Naive thymus-derived CD4-positive, alpha-beta T cell (primary cell): ENCODE results near the gene ZSCAN10. TPM values are rescaled to one million over a fixed set of nuclear protein-coding genes. Genes with fewer than 3 reads are reported as not detected.

Source experiments
- ATAC-seq: fragments of 150-1000 bp; cut with Tn5 transposase; 2 replicates; pipeline ENCODE4 v1.10.0; 2021; ENCODE audit warnings: mild to moderate bottlenecking, moderate library complexity
- CTCF ChIA-PET: fragments of 350-600 bp; sonication (Branson Sonifier 250); formaldehyde crosslinking; loops from one replicate; lab custom pipeline; 2021; ENCODE audit warnings: antibody characterized with exemption; lab: Charles Lee
- POLR2A ChIA-PET: fragments of 350-600 bp; sonication (Branson Sonifier 250); formaldehyde crosslinking; loops from one replicate; lab custom pipeline; 2021; ENCODE audit warnings: antibody characterized with exemption, inconsistent platforms; lab: Charles Lee
- DNase-seq, 9 donors: peaks; one replicate each; pipeline versions ENCODE4 v3.0.0 to v3.0.0-alpha.2; 2020 to 2022; ENCODE audit warnings: mixed read lengths in 1 of 9
- H3K27ac ChIP-seq: one replicate; pipeline ENCODE4 v1.7.0; 2013; ENCODE audit warnings: mild to moderate bottlenecking, low read depth, low read length, moderate library complexity
- H3K27me3 ChIP-seq, 2 donors: one replicate each; pipeline ENCODE4 v1.7.0; 2013; ENCODE audit warnings: low read length in 2 of 2, mild to moderate bottlenecking in 2 of 2, moderate library complexity in 2 of 2; ENCODE audit not compliant: control insufficient read depth in 2 of 2, insufficient read depth in 2 of 2
- H3K36me3 ChIP-seq, 3 experiments: 1 replicate in 2 of 3; 2 replicates in 1 of 3; pipeline ENCODE4 v1.7.0; 2013; ENCODE audit warnings: low read length in 3 of 3, mild to moderate bottlenecking in 3 of 3, moderate library complexity in 1 of 3; ENCODE audit not compliant: insufficient read depth in 3 of 3, control insufficient read depth in 2 of 3
- H3K4me1 ChIP-seq, 2 donors: one replicate each; pipeline ENCODE4 v1.7.0; 2013; ENCODE audit warnings: low read length in 2 of 2, mild to moderate bottlenecking in 2 of 2, moderate library complexity in 1 of 2; ENCODE audit not compliant: control insufficient read depth in 2 of 2, insufficient read depth in 2 of 2
- H3K4me3 ChIP-seq: 2 replicates; pipeline ENCODE4 v1.7.0; 2013; ENCODE audit warnings: mild to moderate bottlenecking, low read length
- H3K9me3 ChIP-seq, 3 experiments: 1 replicate in 2 of 3; 2 replicates in 1 of 3; pipeline ENCODE4 v1.7.0; 2013; ENCODE audit warnings: low read length in 3 of 3; ENCODE audit not compliant: control insufficient read depth in 2 of 3
- H3K27ac Mint-ChIP-seq, 9 donors: one replicate each; pipeline ENCODE4 v1.8.0; 2020 to 2022; ENCODE audit warnings: mixed read lengths in 9 of 9, mild to moderate bottlenecking in 8 of 9, moderate library complexity in 5 of 9, inconsistent platforms in 2 of 9
- H3K27me3 Mint-ChIP-seq, 5 donors: one replicate each; pipeline ENCODE4 v1.8.0; 2021 to 2022; ENCODE audit warnings: mixed read lengths in 5 of 5, mild to moderate bottlenecking in 1 of 5
- H3K36me3 Mint-ChIP-seq, 5 donors: one replicate each; pipeline ENCODE4 v1.8.0; 2020 to 2022; ENCODE audit warnings: mixed read lengths in 5 of 5, mild to moderate bottlenecking in 3 of 5, inconsistent platforms in 1 of 5
- H3K4me1 Mint-ChIP-seq, 7 donors: one replicate each; pipeline ENCODE4 v1.8.0; 2020 to 2022; ENCODE audit warnings: mixed read lengths in 7 of 7, mild to moderate bottlenecking in 3 of 7, inconsistent platforms in 1 of 7
- H3K4me3 Mint-ChIP-seq, 10 donors: one replicate each; pipeline ENCODE4 v1.8.0; 2020 to 2022; ENCODE audit warnings: mild to moderate bottlenecking in 10 of 10, mixed read lengths in 10 of 10, moderate library complexity in 6 of 10, inconsistent platforms in 2 of 10
- H3K9me3 Mint-ChIP-seq, 11 donors: one replicate each; pipeline ENCODE4 v1.8.0; 2020 to 2022; ENCODE audit warnings: mixed read lengths in 11 of 11, mild to moderate bottlenecking in 4 of 11, inconsistent platforms in 1 of 11, moderate library complexity in 1 of 11
- intact Hi-C, 2 donors: fragments of 100-400 bp; cut with micrococcal nuclease; formaldehyde crosslinking; loops; one replicate each; pipeline ENCODE4 v1.15.1; 2023
- polyA plus RNA-seq, 2 donors: library from polyadenylated mRNA; unstranded; fragments of 300-500 nt; fragmentation: Illumina TruSeq; gene quantifications; one replicate each; pipeline ENCODE4 v1.2.3, GENCODE V29; 2021
- total RNA-seq, 6 experiments: library from RNA in 5 of 6; stranded (reverse) in 5 of 6; gene quantifications; 1 replicate in 5 of 6; 2 replicates in 1 of 6; pipeline ENCODE4 v1.2.3 and lab custom pipeline; 2021 to 2026

The ZSCAN10 gene
- total and polyA plus RNA-seq, 7 experiments from 2014 or later = 0.22 to 0.61 (median 0.32) TPM; not detected in 3

- Histone ChIP-seq H3K27ac (no peak overlapping the region), H3K9me3 (no peaks in the 10 kb centered on the region), H3K4me1 (peaks cover 0 to 5% of the 10 kb centered on the region in 2 donors), H3K36me3 (peaks cover 0 to 27% (median 0%) of the 10 kb centered on the region in 3 experiments), H3K27me3 (no peaks in the 10 kb centered on the region), H3K4me3 (no peak overlapping the region)
- H3K36me3 Mint-ChIP-seq = peaks cover 4 to 14% (median 5%) of the 10 kb centered on the region in 5 donors
- CTCF ChIA-PET = no interaction called here
- POLR2A ChIA-PET = interaction anchor here (0.8 to 8.0 kb wide), 2 partner anchors 11 to 432 kb away, joined by 3 to 91 read pairs; partner anchors contain the start of genes NLRC3 and ZNF213
- DNase-seq = no peak
- no peak for ATAC-seq
- H3K4me1 Mint-ChIP-seq = peaks cover 3 to 13% (median 5%) of the 10 kb centered on the region in 7 donors
- no peak overlapping the region for H3K4me3 Mint-ChIP-seq
- H3K9me3 Mint-ChIP-seq = no peaks in the 10 kb centered on the region
- peak overlapping the region in 1 of 9 donors; percentile 29 for H3K27ac Mint-ChIP-seq
- intact Hi-C loops = no loop called here
- no peaks in the 10 kb centered on the region for H3K27me3 Mint-ChIP-seq
Observed at GRCh38 chr16:3145151-3145550, 46.1 kb upstream of the ZSCAN10 start.

- peaks cover 4 to 14% (median 5%) of the 10 kb centered on the region in 5 donors for H3K36me3 Mint-ChIP-seq
- Histone ChIP-seq H3K36me3 (peaks cover 0 to 28% (median 0%) of the 10 kb centered on the region in 3 experiments), H3K27me3 (no peaks in the 10 kb centered on the region), H3K4me1 (no peaks in the 10 kb centered on the region), H3K9me3 (no peaks in the 10 kb centered on the region), H3K4me3 (no peak overlapping the region), H3K27ac (no peak overlapping the region)
- H3K9me3 Mint-ChIP-seq = no peaks in the 10 kb centered on the region
- no peak overlapping the region for H3K27ac Mint-ChIP-seq
- ATAC-seq (no peak), DNase-seq (no peak)
- intact Hi-C loops = no loop called here
- no peak overlapping the region for H3K4me3 Mint-ChIP-seq
- H3K4me1 Mint-ChIP-seq = peaks cover 3 to 8% (median 5%) of the 10 kb centered on the region in 7 donors
- POLR2A ChIA-PET = interaction anchor here (0.8 to 1.6 kb wide), 2 partner anchors 14 to 432 kb away, joined by 3 read pairs; partner anchors contain the start of gene NLRC3
- CTCF ChIA-PET = interaction anchor here (1.1 kb wide), 1 partner anchor 10 kb away, joined by 3 read pairs; the partner anchor contains the start of gene ZNF213
- no peaks in the 10 kb centered on the region for H3K27me3 Mint-ChIP-seq
Observed at GRCh38 chr16:3144321-3144983, 45.4 kb upstream of the ZSCAN10 start.

- Mint-ChIP-seq H3K27ac (no peak overlapping the region), H3K9me3 (no peaks in the 10 kb centered on the region)
- DNase-seq = no peak
Observed at GRCh38 chr16:3143598-3144320, 44.7 kb upstream of the ZSCAN10 start.

GRCh38 chr16:3143189-3143588, 44.1 kb upstream of the ZSCAN10 start:
- intact Hi-C loops = no loop called here
- ChIA-PET POLR2A (interaction anchor here (1.6 kb wide), 1 partner anchor 15 kb away, joined by 3 read pairs; no protein-coding TSS in a partner anchor), CTCF (no interaction called here)
- Mint-ChIP-seq H3K27me3 (no peaks in the 10 kb centered on the region), H3K36me3 (peaks cover 4 to 19% (median 8%) of the 10 kb centered on the region in 5 donors), H3K27ac (no peak overlapping the region), H3K9me3 (no peaks in the 10 kb centered on the region), H3K4me1 (peaks cover 0 to 4% (median 0%) of the 10 kb centered on the region in 7 donors), H3K4me3 (no peak overlapping the region)
- H3K36me3 ChIP-seq = peaks cover 0 to 41% (median 0%) of the 10 kb centered on the region in 3 experiments
- H3K27ac ChIP-seq = no peak overlapping the region
- no peak for DNase-seq
- no peak for ATAC-seq
- H3K4me3 ChIP-seq = no peak overlapping the region
- H3K27me3 ChIP-seq = no peaks in the 10 kb centered on the region
- H3K9me3 ChIP-seq = no peaks in the 10 kb centered on the region
- no peaks in the 10 kb centered on the region for H3K4me1 ChIP-seq

More at GRCh38 chr16:3143598-3144320, 44.7 kb upstream of the ZSCAN10 start:
- no peak for ATAC-seq
- Histone ChIP-seq H3K4me3 (no peak overlapping the region), H3K9me3 (no peaks in the 10 kb centered on the region), H3K27me3 (no peaks in the 10 kb centered on the region), H3K4me1 (no peaks in the 10 kb centered on the region), H3K27ac (no peak overlapping the region), H3K36me3 (peaks cover 0 to 35% (median 0%) of the 10 kb centered on the region in 3 experiments)
- ChIA-PET POLR2A (interaction anchor here (1.6 kb wide), 1 partner anchor 14 kb away, joined by 3 read pairs; no protein-coding TSS in a partner anchor), CTCF (interaction anchor here (0.6 to 1.1 kb wide), 2 partner anchors 9 to 16 kb away, joined by 3 read pairs; partner anchors contain the start of gene ZNF213)
- Mint-ChIP-seq H3K4me1 (peaks cover 0 to 4% (median under 1%) of the 10 kb centered on the region in 7 donors), H3K27me3 (no peaks in the 10 kb centered on the region), H3K36me3 (peaks cover 4 to 19% (median 8%) of the 10 kb centered on the region in 5 donors), H3K4me3 (no peak overlapping the region)
- intact Hi-C loops = no loop called here

- H3K27me3 Mint-ChIP-seq = no peaks in the 10 kb centered on the region
- Histone ChIP-seq H3K27me3 (no peaks in the 10 kb centered on the region), H3K27ac (no peak overlapping the region), H3K9me3 (no peaks in the 10 kb centered on the region), H3K36me3 (peaks cover 0 to 45% (median 0%) of the 10 kb centered on the region in 3 experiments), H3K4me1 (no peaks in the 10 kb centered on the region), H3K4me3 (no peak overlapping the region)
- ATAC-seq = no peak
- no peak overlapping the region for H3K4me3 Mint-ChIP-seq
- ChIA-PET CTCF (no interaction called here), POLR2A (no interaction called here)
- H3K36me3 Mint-ChIP-seq = peaks cover 4 to 22% (median 8%) of the 10 kb centered on the region in 5 donors
- no peak overlapping the region for H3K27ac Mint-ChIP-seq
- DNase-seq = no peak
- H3K4me1 Mint-ChIP-seq = peaks cover 0 to 6% (median 2%) of the 10 kb centered on the region in 7 donors
- H3K9me3 Mint-ChIP-seq = no peaks in the 10 kb centered on the region
- intact Hi-C loops = no loop called here
Observed at GRCh38 chr16:3142770-3143169, 43.7 kb upstream of the ZSCAN10 start.

- POLR2A ChIA-PET = no interaction called here
- no peak overlapping the region for H3K4me3 Mint-ChIP-seq
Observed at GRCh38 chr16:3142327-3142726, 43.2 kb upstream of the ZSCAN10 start.

More at GRCh38 chr16:3142327-3142726, 43.2 kb upstream of the ZSCAN10 start:
- ATAC-seq = no peak
- DNase-seq = no peak
- no peaks in the 10 kb centered on the region for H3K27me3 ChIP-seq
- H3K4me3 ChIP-seq = no peak overlapping the region
- H3K27ac ChIP-seq = no peak overlapping the region
- no peaks in the 10 kb centered on the region for H3K27me3 Mint-ChIP-seq
- H3K9me3 Mint-ChIP-seq = no peaks in the 10 kb centered on the region
- peaks cover 0 to 11% (median 4%) of the 10 kb centered on the region in 7 donors for H3K4me1 Mint-ChIP-seq
- H3K36me3 ChIP-seq = peaks cover 0 to 49% (median 0%) of the 10 kb centered on the region in 3 experiments
- no peaks in the 10 kb centered on the region for H3K9me3 ChIP-seq
- intact Hi-C loops = no loop called here
- no peak overlapping the region for H3K27ac Mint-ChIP-seq
- no peaks in the 10 kb centered on the region for H3K4me1 ChIP-seq
- H3K36me3 Mint-ChIP-seq = peaks cover 4 to 26% (median 8%) of the 10 kb centered on the region in 5 donors
- CTCF ChIA-PET = interaction anchor here (0.5 kb wide), 1 partner anchor 27 kb away, joined by 3 read pairs; no protein-coding TSS in a partner anchor
